ENCODE measurements around the gene CTSA.

Gene CTSA

GRCh38 chr20:45880988-45881788 lies 9.9 kb upstream of the CTSA start, which contains the start of gene ZSWIM1:
ZSWIM1 (plus strand) TSS chr20:45881227; CDS start chr20:45882593, 1,366 bp downstream.
- H3K27ac ChIP-seq: peak within 1 kb of the TSS; percentile 60
- no peak for TF ChIP-seq CTCF (IDR thresholded peaks at IDR 0.05)
- no peak for TF ChIP-seq ZFX (IDR thresholded peaks at IDR 0.05; ENCODE audit: borderline replicate concordance)

- no peak for TF ChIP-seq CTCF (IDR thresholded peaks at IDR 0.05)
- no peak for TF ChIP-seq ZFX (IDR thresholded peaks at IDR 0.05; ENCODE audit: borderline replicate concordance)
- no peak overlapping the region for H3K27ac ChIP-seq
Measured at GRCh38 chr20:45882469-45883099, 8.6 kb upstream of the CTSA start.

- no peak for TF ChIP-seq ZFX (IDR thresholded peaks at IDR 0.05; ENCODE audit: borderline replicate concordance)
- TF ChIP-seq CTCF (IDR thresholded peaks at IDR 0.05): no peak
- no peak overlapping the region for H3K27ac ChIP-seq
Measured at GRCh38 chr20:45883100-45883469, 8.1 kb upstream of the CTSA start.

GRCh38 chr20:45886590-45887345 lies 4.4 kb upstream of the CTSA start:
- TF ChIP-seq CTCF (IDR thresholded peaks at IDR 0.05): no peak
- TF ChIP-seq ZFX (IDR thresholded peaks at IDR 0.05; ENCODE audit: borderline replicate concordance): no peak
- no peak overlapping the region for H3K27ac ChIP-seq

GRCh38 chr20:45887346-45887715 lies 3.8 kb upstream of the CTSA start, which contains the start of gene SPATA25:
SPATA25 (minus strand) TSS chr20:45887622; CDS start chr20:45887590, 32 bp downstream.
- H3K27ac ChIP-seq: no peak within 1 kb of the TSS
- no peak for TF ChIP-seq CTCF (IDR thresholded peaks at IDR 0.05)
- no peak for TF ChIP-seq ZFX (IDR thresholded peaks at IDR 0.05; ENCODE audit: borderline replicate concordance)

GRCh38 chr20:45888681-45889080 lies 2.5 kb upstream of the CTSA start:
- H3K27ac ChIP-seq: no peak overlapping the region
- TF ChIP-seq ZFX (IDR thresholded peaks at IDR 0.05; ENCODE audit: borderline replicate concordance) (no peak), CTCF (IDR thresholded peaks at IDR 0.05) (no peak)

Measured in 22Rv1 (cell line).